Smooth muscle cell (in vitro differentiated cells): ENCODE data around the gene ZNF784. TPM values are rescaled to one million over a fixed set of nuclear protein-coding genes. Genes with fewer than 3 reads are reported as not detected.
A peak's percentile ranks its signal among the peaks of the same experiment; 100 is the strongest.

Experiments used
- DNase-seq: peaks from one replicate; lab custom pipeline; 2025; ENCODE audit not compliant: unreplicated experiment; lab: John Stamatoyannopoulos, UW
- H2AFZ ChIP-seq: fragments of 200-600 bp; sonication (generic); 2 replicates; pipeline ENCODE4 v1.6.0; 2016; ENCODE audit warnings: antibody characterized with exemption, low read depth, mild to moderate bottlenecking
- H3F3A ChIP-seq: fragments of 200-600 bp; sonication (generic); 2 replicates; pipeline ENCODE4 v1.6.0; 2017; ENCODE audit warnings: antibody characterized with exemption, low read depth
- H3K27ac ChIP-seq: fragments of 200-600 bp; sonication (generic); 2 replicates; pipeline ENCODE4 v1.5.1; 2016; ENCODE audit warnings: low read depth, mild to moderate bottlenecking
- H3K27me3 ChIP-seq: fragments of 200-600 bp; sonication (generic); 2 replicates; pipeline ENCODE4 v1.6.1; 2016; ENCODE audit warnings: low read depth, mild to moderate bottlenecking
- H3K36me3 ChIP-seq: fragments of 200-600 bp; sonication (generic); 2 replicates; pipeline ENCODE4 v1.5.1; 2016; ENCODE audit warnings: low read depth
- H3K4me1 ChIP-seq: fragments of 200-600 bp; sonication (generic); 2 replicates; pipeline ENCODE4 v1.5.1; 2016; ENCODE audit warnings: low read depth
- H3K4me2 ChIP-seq: fragments of 200-600 bp; sonication (generic); 2 replicates; pipeline ENCODE4 v1.6.0; 2016; ENCODE audit warnings: mild to moderate bottlenecking
- H3K4me3 ChIP-seq: fragments of 200-600 bp; sonication (generic); 2 replicates; pipeline ENCODE4 v1.5.1; 2016; ENCODE audit warnings: mild to moderate bottlenecking
- H3K79me2 ChIP-seq: fragments of 200-600 bp; sonication (generic); 2 replicates; pipeline ENCODE4 v1.6.0; 2016; ENCODE audit warnings: low read depth, mild to moderate bottlenecking
- H3K9ac ChIP-seq: fragments of 200-600 bp; sonication (generic); 2 replicates; pipeline ENCODE4 v1.6.0; 2016; ENCODE audit warnings: low read depth
- H3K9me3 ChIP-seq: fragments of 200-600 bp; sonication (generic); replicated peaks from 2 replicates; pipeline ENCODE4 v1.5.1; 2016; ENCODE audit warnings: low read depth
- H4K20me1 ChIP-seq: fragments of 200-600 bp; sonication (generic); 2 replicates; pipeline ENCODE4 v1.6.0; 2016; ENCODE audit warnings: low read depth
- WGBS: methylation state at CpG from one replicate; pipeline ENCODE4 v1.1.7; 2016; ENCODE audit warnings: low lambda C conversion rate; 5-methylcytosine and 5-hydroxymethylcytosine counted together
- polyA plus RNA-seq: library from polyadenylated mRNA; unstranded; fragments of >200 nt; fragmentation: Nextera tagmentation; extraction: Ambion mirVana; gene quantifications from 2 replicates; pipeline ENCODE4 v1.2.1, GENCODE V29; 2016
- total RNA-seq: library from RNA; depleted of rRNA; stranded (reverse); fragments of >200 nt; gene quantifications from 2 replicates; pipeline ENCODE4 v1.2.3, GENCODE V29; 2014
- TF ChIP-seq, protein P1 (sequence below): fragments of 200-600 bp; sonication (generic); IDR thresholded peaks from 2 replicates; pipeline ENCODE4 v1.5.1; 2017; ENCODE audit warnings: borderline replicate concordance, mild to moderate bottlenecking, antibody characterized with exemption; ENCODE audit not compliant: insufficient read depth, poor library complexity, severe bottlenecking

The ZNF784 gene
- total and polyA plus RNA-seq, 2 experiments from 2014 or later, result 3.1 to 7.3 TPM

DNA sequence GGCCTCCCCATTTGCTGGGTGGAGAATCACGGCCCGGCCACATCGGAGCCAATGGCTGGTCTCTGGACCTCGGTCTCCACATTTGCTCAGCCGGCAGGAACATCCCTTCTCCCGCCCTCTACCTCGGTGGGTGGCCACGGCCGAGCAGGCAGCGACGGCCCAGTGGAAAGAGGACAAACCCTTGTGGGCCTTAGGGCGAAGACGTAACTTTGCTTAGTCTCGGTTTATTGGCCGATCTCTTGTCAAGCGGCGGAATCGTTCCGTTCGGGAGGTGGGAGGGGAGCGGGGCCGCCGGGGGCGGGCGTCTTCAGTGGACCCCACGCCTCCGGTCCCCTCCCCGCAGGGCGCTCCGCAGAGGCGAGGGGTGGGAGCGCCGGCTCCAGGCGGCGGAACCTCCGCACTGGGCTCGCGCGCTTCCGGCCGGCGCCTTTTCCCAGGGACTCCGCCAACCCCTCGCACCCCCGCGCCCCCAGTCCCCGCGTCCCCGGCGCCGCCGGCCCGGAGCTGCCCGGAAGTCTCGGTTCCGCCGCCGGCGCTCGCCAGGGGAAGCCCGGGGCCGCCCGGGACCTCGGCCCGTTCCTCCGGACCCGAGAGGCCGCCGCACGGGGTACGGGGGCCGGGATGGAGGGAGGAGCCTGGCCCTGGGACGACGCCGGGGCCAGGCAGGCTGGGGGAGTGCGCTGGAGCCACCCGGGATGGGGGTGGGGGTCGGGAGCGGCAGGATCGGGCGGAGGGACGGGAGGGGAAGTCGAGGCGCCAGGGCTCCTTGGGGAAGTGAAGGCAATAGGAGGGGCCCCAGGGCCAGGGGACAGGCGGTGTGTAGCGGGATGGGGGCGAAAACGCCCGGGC lies 16.4 kb upstream of the ZNF784 start, which contains the start of gene ZNF580:
Gene ZNF580, plus strand, starts transcription at position 426 of the 849 bp plus-strand sequence. CDS start 1,507 bp downstream, outside the sequence.
- Histone ChIP-seq H4K20me1 (no peaks in the 10 kb centered on the region), H3K27ac (peak within 1 kb of the TSS; percentile 62), H3K79me2 (peaks cover 57% of the 10 kb centered on the region), H3K4me3 (peak within 1 kb of the TSS; percentile 79), H3K9me3 (no peaks in the 10 kb centered on the region), H3K9ac (peak within 1 kb of the TSS; percentile 80), H3F3A (peaks cover 15% of the 10 kb centered on the region), H3K36me3 (no peaks in the 10 kb centered on the region), H3K4me1 (peaks cover 18% of the 10 kb centered on the region), H2AFZ (peak within 1 kb of the TSS; percentile 81), H3K4me2 (peak within 1 kb of the TSS; percentile 97), H3K27me3 (no peaks in the 10 kb centered on the region)
- WGBS, result 1% methylated on average over 52 of the region's 89 CpGs
- TF ChIP-seq, protein P1, sequence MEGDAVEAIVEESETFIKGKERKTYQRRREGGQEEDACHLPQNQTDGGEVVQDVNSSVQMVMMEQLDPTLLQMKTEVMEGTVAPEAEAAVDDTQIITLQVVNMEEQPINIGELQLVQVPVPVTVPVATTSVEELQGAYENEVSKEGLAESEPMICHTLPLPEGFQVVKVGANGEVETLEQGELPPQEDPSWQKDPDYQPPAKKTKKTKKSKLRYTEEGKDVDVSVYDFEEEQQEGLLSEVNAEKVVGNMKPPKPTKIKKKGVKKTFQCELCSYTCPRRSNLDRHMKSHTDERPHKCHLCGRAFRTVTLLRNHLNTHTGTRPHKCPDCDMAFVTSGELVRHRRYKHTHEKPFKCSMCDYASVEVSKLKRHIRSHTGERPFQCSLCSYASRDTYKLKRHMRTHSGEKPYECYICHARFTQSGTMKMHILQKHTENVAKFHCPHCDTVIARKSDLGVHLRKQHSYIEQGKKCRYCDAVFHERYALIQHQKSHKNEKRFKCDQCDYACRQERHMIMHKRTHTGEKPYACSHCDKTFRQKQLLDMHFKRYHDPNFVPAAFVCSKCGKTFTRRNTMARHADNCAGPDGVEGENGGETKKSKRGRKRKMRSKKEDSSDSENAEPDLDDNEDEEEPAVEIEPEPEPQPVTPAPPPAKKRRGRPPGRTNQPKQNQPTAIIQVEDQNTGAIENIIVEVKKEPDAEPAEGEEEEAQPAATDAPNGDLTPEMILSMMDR, result no peak
- DNase-seq, result no peak

DNA sequence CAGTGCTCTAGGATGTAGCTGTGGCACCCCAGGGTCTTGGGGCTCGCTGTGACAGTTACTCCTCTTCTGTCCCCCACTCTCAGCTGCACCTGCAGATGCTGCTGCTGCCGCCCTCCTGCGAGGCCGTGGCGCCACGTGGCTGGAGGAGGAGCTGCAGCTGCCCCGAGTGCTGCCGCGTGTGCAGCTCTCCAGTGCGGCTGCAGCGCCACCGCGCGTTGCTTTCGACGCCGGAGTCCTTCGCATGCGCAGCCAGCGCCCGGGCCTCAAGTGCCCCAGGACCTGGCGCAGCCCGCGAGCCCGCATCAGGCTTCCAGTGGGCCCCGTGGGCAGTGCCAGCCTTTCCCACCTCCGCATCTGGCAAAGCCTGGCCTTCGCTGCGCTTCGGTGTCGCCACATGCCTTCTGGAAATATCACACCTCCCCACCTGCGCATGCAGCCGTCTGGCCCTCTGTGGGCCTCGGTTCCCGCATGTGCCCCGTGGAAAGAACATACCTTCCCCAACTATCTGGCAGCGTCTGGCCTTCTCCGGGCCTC lies 15.7 kb upstream of the ZNF784 start:
- TF ChIP-seq, protein P1, result peak; percentile 9
- Histone ChIP-seq H3K79me2 (peaks cover 57% of the 10 kb centered on the region), H3K9ac (peak overlapping the region; percentile 80), H3K27me3 (no peaks in the 10 kb centered on the region), H3K4me3 (peak overlapping the region; percentile 79), H3F3A (peaks cover 15% of the 10 kb centered on the region), H3K4me1 (peaks cover 23% of the 10 kb centered on the region), H3K36me3 (no peaks in the 10 kb centered on the region), H3K4me2 (peak overlapping the region; percentile 97), H3K9me3 (no peaks in the 10 kb centered on the region), H3K27ac (peak overlapping the region; percentile 62), H2AFZ (no peak overlapping the region), H4K20me1 (no peaks in the 10 kb centered on the region)
- WGBS, result 57% methylated on average over 38 of the region's 38 CpGs
- no peak for DNase-seq

DNA sequence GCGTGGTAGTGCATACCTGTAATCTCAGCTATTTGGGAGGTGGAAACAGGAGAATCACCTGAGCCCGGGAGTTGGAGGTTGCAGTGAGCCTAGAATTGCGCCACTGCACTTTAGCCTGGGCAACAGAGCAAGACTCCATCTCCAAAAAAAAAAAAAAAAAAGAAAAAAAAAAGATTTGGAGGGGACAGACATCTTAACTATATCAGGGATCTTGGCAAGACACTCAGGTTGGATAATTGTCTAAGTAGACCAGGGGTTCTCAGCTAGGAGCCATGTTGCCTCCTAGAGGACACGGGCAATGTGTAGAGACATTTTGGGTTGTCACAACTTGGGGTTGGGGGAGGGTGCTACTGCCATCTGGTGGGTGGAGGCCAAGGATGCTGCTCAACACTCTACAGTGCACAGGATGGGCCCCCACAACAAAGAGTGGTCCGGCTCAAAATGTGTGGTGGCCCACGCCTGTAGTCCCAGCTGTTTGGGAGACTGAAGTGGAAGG lies 14.5 kb upstream of the ZNF784 start:
- no peak overlapping the region for H3K27ac ChIP-seq
- WGBS, result 97% methylated on average over 6 of the region's 6 CpGs
- TF ChIP-seq, protein P1, result peak; percentile 37
- no peak overlapping the region for H3K9ac ChIP-seq
- no peak overlapping the region for H3K4me2 ChIP-seq
- no peaks in the 10 kb centered on the region for H3K9me3 ChIP-seq
- no peaks in the 10 kb centered on the region for H3K27me3 ChIP-seq
- no peak overlapping the region for H3K4me3 ChIP-seq
- no peaks in the 10 kb centered on the region for H4K20me1 ChIP-seq
- peaks cover 12% of the 10 kb centered on the region for H3F3A ChIP-seq
- H3K79me2 ChIP-seq, result peaks cover 49% of the 10 kb centered on the region
- H3K4me1 ChIP-seq, result peaks cover 17% of the 10 kb centered on the region
- H3K36me3 ChIP-seq, result no peaks in the 10 kb centered on the region
- DNase-seq, result no peak
- no peak overlapping the region for H2AFZ ChIP-seq
